IMR-90 (cell line): ENCODE data around the gene TSEN15. TPM values are rescaled to one million over a fixed set of nuclear protein-coding genes. Genes with fewer than 3 reads are reported as not detected.

ENCODE experiments used
- ATAC-seq: fragments of 200-7000 bp; cut with Tn5 transposase; 2 replicates; pipeline ENCODE4 v1.9.1; 2020; ENCODE audit warnings: low read depth, mild to moderate bottlenecking, moderate library complexity
- BruUV-seq: library from RNA; stranded (reverse); fragments of 400-500 nt; replicated peaks from 2 replicates; lab custom pipeline; 2021; lab: Mats Ljungman, UMichigan
- CTCF ChIA-PET: fragments of 300-600 bp; formaldehyde crosslinking; extraction: SDS; loops from one replicate; lab custom pipeline; 2021; ENCODE audit warnings: antibody characterized with exemption; lab: Yijun Ruan, JAX
- POLR2A ChIA-PET: fragments of 300-600 bp; sonication (Branson Sonifier 250); formaldehyde crosslinking; loops from one replicate; lab custom pipeline; 2022; ENCODE audit warnings: antibody characterized with exemption; ENCODE audit not compliant: unreplicated experiment; lab: Charles Lee
- DNase-seq: peaks from one replicate; pipeline ENCODE4 v3.0.0; 2013
- H2AFZ ChIP-seq: replicated peaks from 2 replicates; pipeline ENCODE3; 2013; ENCODE audit warnings: low read length, mild to moderate bottlenecking; ENCODE audit not compliant: poor library complexity
- H2AK5ac ChIP-seq: 2 replicates; pipeline ENCODE4 v1.6.1; 2013; ENCODE audit warnings: low read depth, low read length, inconsistent platforms
- H2AK9ac ChIP-seq: replicated peaks from 2 replicates; pipeline ENCODE3; 2013; ENCODE audit warnings: mild to moderate bottlenecking, low read depth, low read length, moderate library complexity; ENCODE audit not compliant: poor library complexity
- H2BK120ac ChIP-seq: 2 replicates; pipeline ENCODE4 v1.6.1; 2013; ENCODE audit warnings: low read depth, low read length, inconsistent platforms
- H2BK15ac ChIP-seq: 3 replicates; pipeline ENCODE4 v1.6.1; 2013; ENCODE audit warnings: low read depth, low read length, inconsistent platforms
- H2BK20ac ChIP-seq: 2 replicates; pipeline ENCODE4 v1.6.1; 2013; ENCODE audit warnings: low read depth, mild to moderate bottlenecking, inconsistent platforms, low read length, moderate library complexity
- H2BK5ac ChIP-seq: 2 replicates; pipeline ENCODE4 v1.6.1; 2013; ENCODE audit warnings: mild to moderate bottlenecking, low read depth, low read length, inconsistent platforms; ENCODE audit not compliant: poor library complexity, severe bottlenecking
- H3K14ac ChIP-seq: replicated peaks from 2 replicates; pipeline ENCODE4 v1.6.1; 2013; ENCODE audit warnings: low read depth, low read length, inconsistent platforms
- H3K18ac ChIP-seq: 2 replicates; pipeline ENCODE4 v1.6.1; 2013; ENCODE audit warnings: low read depth, low read length, control low read depth
- H3K23ac ChIP-seq: 2 replicates; pipeline ENCODE4 v1.6.1; 2013; ENCODE audit warnings: low read depth, low read length, inconsistent platforms
- H3K27ac ChIP-seq: 2 replicates; pipeline ENCODE4 v1.5.1; 2013; ENCODE audit warnings: mild to moderate bottlenecking, control low read depth, low read length; ENCODE audit not compliant: insufficient read depth
- H3K27me3 ChIP-seq: 2 replicates; pipeline ENCODE4 v1.6.1; 2013; ENCODE audit warnings: low read length; ENCODE audit not compliant: control insufficient read depth, insufficient read depth
- H3K36me3 ChIP-seq: 2 replicates; pipeline ENCODE4 v1.6.1; 2013; ENCODE audit warnings: low read length, mixed read lengths; ENCODE audit not compliant: control insufficient read depth, insufficient read depth
- H3K4ac ChIP-seq: 2 replicates; pipeline ENCODE4 v1.6.1; 2013; ENCODE audit warnings: low read depth, low read length, inconsistent platforms
- H3K4me1 ChIP-seq: 2 replicates; pipeline ENCODE4 v1.6.1; 2013; ENCODE audit warnings: low read length, mixed read lengths; ENCODE audit not compliant: control insufficient read depth, insufficient read depth
- H3K4me2 ChIP-seq: 2 replicates; pipeline ENCODE4 v1.6.1; 2013; ENCODE audit warnings: low read depth, mild to moderate bottlenecking, control low read depth, low read length, moderate library complexity
- H3K4me3 ChIP-seq: 2 replicates; pipeline ENCODE4 v1.5.1; 2013; ENCODE audit warnings: low read depth, mild to moderate bottlenecking, control low read depth, low read length, moderate library complexity; ENCODE audit not compliant: insufficient read depth
- H3K56ac ChIP-seq: 2 replicates; pipeline ENCODE4 v1.6.1; 2013; ENCODE audit warnings: low read length, inconsistent platforms; ENCODE audit not compliant: insufficient read depth; ENCODE audit errors: extremely low read depth
- H3K79me1 ChIP-seq, 2 experiments: 2 replicates each; pipeline ENCODE4 v1.6.1; 2013; ENCODE audit warnings: low read length in 2 of 2, inconsistent platforms in 1 of 2, low read depth in 1 of 2
- H3K9ac ChIP-seq: 2 replicates; pipeline ENCODE4 v1.6.1; 2013; ENCODE audit warnings: low read depth, low read length, control low read depth
- H3K9me1 ChIP-seq: 2 replicates; pipeline ENCODE4 v1.6.1; 2013; ENCODE audit warnings: low read length, inconsistent platforms; ENCODE audit not compliant: insufficient read depth
- H3K9me3 ChIP-seq: 2 replicates; pipeline ENCODE4 v1.6.1; 2013; ENCODE audit warnings: low read length; ENCODE audit not compliant: control insufficient read depth, insufficient read depth
- H4K20me1 ChIP-seq: 2 replicates; pipeline ENCODE4 v1.6.1; 2013; ENCODE audit warnings: low read length, inconsistent platforms; ENCODE audit not compliant: insufficient read depth
- H4K5ac ChIP-seq: 2 replicates; pipeline ENCODE4 v1.6.1; 2013; ENCODE audit warnings: mild to moderate bottlenecking, low read depth, low read length, control low read depth
- H4K8ac ChIP-seq, 2 experiments: 2 replicates each; pipeline ENCODE4 v1.6.1; 2013; ENCODE audit warnings: low read depth in 2 of 2, low read length in 2 of 2, control low read depth in 1 of 2, inconsistent platforms in 1 of 2
- H4K91ac ChIP-seq: 2 replicates; pipeline ENCODE4 v1.6.1; 2013; ENCODE audit warnings: low read depth, low read length, inconsistent platforms; ENCODE audit not compliant: insufficient read depth
- CEBPB ChIP-seq: IDR thresholded peaks from 2 replicates; pipeline ENCODE4 v1.6.1; 2012; ENCODE audit warnings: low read depth, low read length, improper control_type of control experiment
- ELK1 ChIP-seq: fragments of 150-350 bp; IDR thresholded peaks from 2 replicates; pipeline ENCODE4 v1.6.1; 2016; ENCODE audit warnings: low read depth, mild to moderate bottlenecking, low read length, moderate library complexity, borderline replicate concordance
- FOS ChIP-seq: fragments of 150-350 bp; IDR thresholded peaks from 2 replicates; pipeline ENCODE4 v1.6.1; 2016; ENCODE audit warnings: low read depth, low read length
- MAZ ChIP-seq: IDR thresholded peaks from 2 replicates; pipeline ENCODE4 v1.6.1; 2012; ENCODE audit warnings: low read depth, mild to moderate bottlenecking, low read length, improper control_type of control experiment, moderate library complexity, borderline replicate concordance
- MXI1 ChIP-seq: IDR thresholded peaks from 2 replicates; pipeline ENCODE4 v1.6.1; 2012; ENCODE audit warnings: low read depth, mild to moderate bottlenecking, low read length, moderate library complexity, borderline replicate concordance
- NFE2L2 ChIP-seq: fragments of 150-350 bp; IDR thresholded peaks from 2 replicates; pipeline ENCODE4 v1.6.1; 2016; ENCODE audit warnings: low read depth, mild to moderate bottlenecking, low read length
- POLR2A ChIP-seq: IDR thresholded peaks from 2 replicates; pipeline ENCODE4 v1.6.1; 2012; ENCODE audit warnings: mild to moderate bottlenecking, low read depth, low read length
- RAD21 ChIP-seq: IDR thresholded peaks from 2 replicates; pipeline ENCODE4 v1.6.1; 2012; ENCODE audit warnings: low read length, improper control_type of control experiment
- RCOR1 ChIP-seq: IDR thresholded peaks from 2 replicates; pipeline ENCODE4 v1.6.1; 2012; ENCODE audit warnings: mild to moderate bottlenecking, low read length, improper control_type of control experiment; ENCODE audit not compliant: insufficient replicate concordance
- RFX5 ChIP-seq: IDR thresholded peaks from 2 replicates; pipeline ENCODE4 v1.8.0; 2012; ENCODE audit warnings: low read depth, mild to moderate bottlenecking, low read length, moderate library complexity
- SMC3 ChIP-seq: fragments of 150-350 bp; IDR thresholded peaks from 2 replicates; pipeline ENCODE4 v1.6.1; 2016; ENCODE audit warnings: low read depth, mild to moderate bottlenecking, antibody characterized with exemption, low read length, moderate library complexity
- dilution Hi-C: fragments of 300-500 bp; cut with HindIII; formaldehyde crosslinking; loops from one replicate; pipeline ENCODE4 v1.14.3; 2018; ENCODE audit warnings: low sequenced_read_pairs; ENCODE audit not compliant: unreplicated experiment
- in situ Hi-C: fragments of 300-500 bp; cut with MboI; formaldehyde crosslinking; loops from 3 replicates; pipeline ENCODE4 v1.14.3; 2019; ENCODE audit warnings: low sequenced_read_pairs, inconsistent platforms, mixed read lengths
- intact Hi-C: fragments of 100-400 bp; cut with micrococcal nuclease; formaldehyde crosslinking; loops from 2 replicates; pipeline ENCODE4 v1.10.0; 2022
- polyA plus RNA-seq, 3 experiments: library from polyadenylated mRNA; depleted of rRNA; stranded (reverse); fragments of >200 nt; gene quantifications; 2 replicates each; pipeline ENCODE4 v1.2.3, GENCODE V29; 2012; ENCODE audit warnings: low replicate concordance in 1 of 3
- total RNA-seq: library from RNA; depleted of rRNA; stranded (reverse); fragments of >200 nt; gene quantifications from 2 replicates; pipeline ENCODE4 v1.2.3, GENCODE V29; 2012
- TF ChIP-seq, protein P1 (sequence below): conservative IDR thresholded peaks from 2 replicates; pipeline ENCODE4 v1.5.1; 2012; ENCODE audit warnings: mild to moderate bottlenecking, low read depth, low read length, improper control_type of control experiment

Gene TSEN15
- total and polyA plus RNA-seq, 2 of the 4 experiments (the other 2 are of a cell fraction): 32.4 to 45.0 TPM

DNA sequence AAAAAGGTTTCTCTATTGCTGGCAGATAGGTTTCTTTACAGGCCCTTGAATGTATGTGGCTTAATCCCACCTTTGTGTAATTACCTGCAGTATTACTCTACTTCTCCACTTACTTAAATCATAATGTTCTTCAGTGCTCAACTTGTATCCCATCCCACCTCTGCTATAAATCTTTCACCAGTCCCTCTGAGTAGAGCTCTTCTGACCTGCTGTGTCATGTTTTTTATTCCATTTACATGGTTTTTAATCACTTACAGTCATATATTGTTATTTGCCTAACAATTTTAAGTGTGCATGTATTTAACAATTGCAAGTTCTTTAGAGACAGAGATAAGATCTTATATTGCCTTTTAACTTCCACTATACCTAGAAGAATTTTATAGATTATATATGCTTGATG lies 2.4 kb downstream of the TSEN15 start:
- H2AK5ac ChIP-seq: no peak overlapping the region
- TF ChIP-seq NFE2L2 (no peak), MAZ (no peak), SMC3 (no peak), CEBPB (no peak), FOS (no peak), ELK1 (no peak), POLR2A (no peak), RAD21 (no peak), MXI1 (no peak), RFX5 (no peak), RCOR1 (no peak)
- TF ChIP-seq, protein P1, sequence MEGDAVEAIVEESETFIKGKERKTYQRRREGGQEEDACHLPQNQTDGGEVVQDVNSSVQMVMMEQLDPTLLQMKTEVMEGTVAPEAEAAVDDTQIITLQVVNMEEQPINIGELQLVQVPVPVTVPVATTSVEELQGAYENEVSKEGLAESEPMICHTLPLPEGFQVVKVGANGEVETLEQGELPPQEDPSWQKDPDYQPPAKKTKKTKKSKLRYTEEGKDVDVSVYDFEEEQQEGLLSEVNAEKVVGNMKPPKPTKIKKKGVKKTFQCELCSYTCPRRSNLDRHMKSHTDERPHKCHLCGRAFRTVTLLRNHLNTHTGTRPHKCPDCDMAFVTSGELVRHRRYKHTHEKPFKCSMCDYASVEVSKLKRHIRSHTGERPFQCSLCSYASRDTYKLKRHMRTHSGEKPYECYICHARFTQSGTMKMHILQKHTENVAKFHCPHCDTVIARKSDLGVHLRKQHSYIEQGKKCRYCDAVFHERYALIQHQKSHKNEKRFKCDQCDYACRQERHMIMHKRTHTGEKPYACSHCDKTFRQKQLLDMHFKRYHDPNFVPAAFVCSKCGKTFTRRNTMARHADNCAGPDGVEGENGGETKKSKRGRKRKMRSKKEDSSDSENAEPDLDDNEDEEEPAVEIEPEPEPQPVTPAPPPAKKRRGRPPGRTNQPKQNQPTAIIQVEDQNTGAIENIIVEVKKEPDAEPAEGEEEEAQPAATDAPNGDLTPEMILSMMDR: no peak
- no peak overlapping the region; the same call in 1 of the 2 replicates for H3K23ac ChIP-seq
- no peak overlapping the region for H3K4me3 ChIP-seq
- H3K4ac ChIP-seq: no peak overlapping the region
- no peak overlapping the region for H2AFZ ChIP-seq
- no peak overlapping the region; the same call in 1 of the 2 replicates for H3K4me2 ChIP-seq
- no peaks in the 10 kb centered on the region for H3K9me1 ChIP-seq
- peaks cover 10% of the 10 kb centered on the region; the same call in 1 of the 2 replicates for H3K4me1 ChIP-seq
- no peaks in the 10 kb centered on the region for H3K27me3 ChIP-seq
- H3K18ac ChIP-seq: no peak overlapping the region
- ChIA-PET CTCF (no interaction called here), POLR2A (no interaction called here)
- dilution Hi-C loops: no loop called here
- BruUV-seq: no TSS peak
- H2BK15ac ChIP-seq: no peak overlapping the region
- in situ Hi-C loops: no loop called here
- H4K8ac ChIP-seq: no peak overlapping the region
- no peaks in the 10 kb centered on the region for H3K9me3 ChIP-seq
- no peak overlapping the region for H3K14ac ChIP-seq
- H3K27ac ChIP-seq: no peak overlapping the region
- H4K5ac ChIP-seq: no peak overlapping the region
- no peak overlapping the region for H3K9ac ChIP-seq
- H2BK120ac ChIP-seq: no peak overlapping the region
- H2BK5ac ChIP-seq: no peak overlapping the region
- DNase-seq (no peak), ATAC-seq (no peak)
- intact Hi-C loops: loop anchor here (5.0 to 10.0 kb wide), 2 partner anchors 122 to 419 kb away; partner anchors contain the start of gene ARPC5
- H3K56ac ChIP-seq: no peak overlapping the region
- no peak overlapping the region for H2BK20ac ChIP-seq
- no peaks in the 10 kb centered on the region for H4K20me1 ChIP-seq
- no peak overlapping the region for H4K91ac ChIP-seq
- peaks cover 4% of the 10 kb centered on the region; the same call in 1 of the 2 replicates for H3K36me3 ChIP-seq
- peaks cover 14 to 38% of the 10 kb centered on the region in 2 experiments for H3K79me1 ChIP-seq
- H2AK9ac ChIP-seq: no peak overlapping the region
